ENCODE results near the gene WSCD2. TPM values are rescaled to one million over a fixed set of nuclear protein-coding genes. Genes with fewer than 3 reads are reported as not detected.

Gene WSCD2
- total RNA-seq, 1 donor from 2014 or later: 0.86 TPM

DNA sequence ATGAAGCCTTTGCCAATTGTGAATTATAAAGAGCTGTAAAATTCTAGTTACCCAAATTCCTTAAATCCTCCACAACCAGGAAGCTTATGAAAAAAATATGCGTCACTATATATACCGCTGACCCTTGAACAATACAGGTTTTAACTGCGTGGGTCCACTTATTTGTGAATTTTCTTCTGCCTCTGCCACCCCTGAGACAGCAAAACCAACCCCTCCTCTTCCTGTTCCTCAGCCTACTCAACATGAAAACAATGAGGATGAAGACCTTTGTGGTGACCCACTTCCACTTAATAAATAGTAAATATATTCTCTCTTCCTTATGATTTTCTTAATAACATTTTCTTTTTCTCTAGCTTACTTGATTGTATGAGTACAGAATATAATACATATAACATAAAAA is 167.9 kb downstream of the WSCD2 start:
- DNase-seq (ENCODE audit: extremely low spot score, unreplicated experiment): no peak
- peaks cover 43% of the 10 kb centered on the region for H3K4me1 Mint-ChIP-seq (ENCODE audit: unreplicated experiment)
- no peak overlapping the region for H3K4me3 Mint-ChIP-seq (ENCODE audit: unreplicated experiment)
- H3K27me3 Mint-ChIP-seq (ENCODE audit: unreplicated experiment): no peaks in the 10 kb centered on the region
- peak overlapping the region; percentile 2 for H3K27ac Mint-ChIP-seq (ENCODE audit: unreplicated experiment)
- TF ChIP-seq, protein P1, sequence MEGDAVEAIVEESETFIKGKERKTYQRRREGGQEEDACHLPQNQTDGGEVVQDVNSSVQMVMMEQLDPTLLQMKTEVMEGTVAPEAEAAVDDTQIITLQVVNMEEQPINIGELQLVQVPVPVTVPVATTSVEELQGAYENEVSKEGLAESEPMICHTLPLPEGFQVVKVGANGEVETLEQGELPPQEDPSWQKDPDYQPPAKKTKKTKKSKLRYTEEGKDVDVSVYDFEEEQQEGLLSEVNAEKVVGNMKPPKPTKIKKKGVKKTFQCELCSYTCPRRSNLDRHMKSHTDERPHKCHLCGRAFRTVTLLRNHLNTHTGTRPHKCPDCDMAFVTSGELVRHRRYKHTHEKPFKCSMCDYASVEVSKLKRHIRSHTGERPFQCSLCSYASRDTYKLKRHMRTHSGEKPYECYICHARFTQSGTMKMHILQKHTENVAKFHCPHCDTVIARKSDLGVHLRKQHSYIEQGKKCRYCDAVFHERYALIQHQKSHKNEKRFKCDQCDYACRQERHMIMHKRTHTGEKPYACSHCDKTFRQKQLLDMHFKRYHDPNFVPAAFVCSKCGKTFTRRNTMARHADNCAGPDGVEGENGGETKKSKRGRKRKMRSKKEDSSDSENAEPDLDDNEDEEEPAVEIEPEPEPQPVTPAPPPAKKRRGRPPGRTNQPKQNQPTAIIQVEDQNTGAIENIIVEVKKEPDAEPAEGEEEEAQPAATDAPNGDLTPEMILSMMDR (IDR thresholded peaks at IDR 0.05): no peak
- H3K36me3 Mint-ChIP-seq (ENCODE audit: unreplicated experiment): peaks cover 16% of the 10 kb centered on the region
- H3K9me3 Mint-ChIP-seq (ENCODE audit: unreplicated experiment): peaks cover 5% of the 10 kb centered on the region

DNA sequence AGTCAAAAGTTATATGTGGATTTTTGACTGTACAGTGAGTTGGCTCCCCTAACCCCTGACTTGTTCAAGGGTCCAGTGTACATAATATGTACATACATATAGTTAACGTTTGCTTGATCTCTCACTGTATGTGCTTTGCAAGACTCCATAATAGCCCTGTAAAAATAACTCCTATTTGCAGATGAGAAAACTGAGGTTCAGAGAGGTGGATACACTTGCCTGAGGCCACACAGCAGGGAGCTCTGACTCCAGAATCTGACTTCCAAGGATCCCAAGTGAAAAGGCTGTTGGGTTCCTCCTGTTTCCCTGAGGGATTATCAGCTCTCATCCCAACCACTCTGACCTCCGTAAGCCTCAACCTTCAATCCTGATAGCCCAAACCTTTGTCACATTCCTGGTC is 168.3 kb downstream of the WSCD2 start:
- H3K27ac Mint-ChIP-seq (ENCODE audit: unreplicated experiment): peak overlapping the region; percentile 2
- TF ChIP-seq, protein P1 (IDR thresholded peaks at IDR 0.05): no peak
- H3K4me1 Mint-ChIP-seq (ENCODE audit: unreplicated experiment): peaks cover 48% of the 10 kb centered on the region
- H3K27me3 Mint-ChIP-seq (ENCODE audit: unreplicated experiment): no peaks in the 10 kb centered on the region
- peaks cover 11% of the 10 kb centered on the region for H3K36me3 Mint-ChIP-seq (ENCODE audit: unreplicated experiment)
- peaks cover under 1% of the 10 kb centered on the region for H3K9me3 Mint-ChIP-seq (ENCODE audit: unreplicated experiment)
- DNase-seq (ENCODE audit: extremely low spot score, unreplicated experiment): no peak
- no peak overlapping the region for H3K4me3 Mint-ChIP-seq (ENCODE audit: unreplicated experiment)

DNA sequence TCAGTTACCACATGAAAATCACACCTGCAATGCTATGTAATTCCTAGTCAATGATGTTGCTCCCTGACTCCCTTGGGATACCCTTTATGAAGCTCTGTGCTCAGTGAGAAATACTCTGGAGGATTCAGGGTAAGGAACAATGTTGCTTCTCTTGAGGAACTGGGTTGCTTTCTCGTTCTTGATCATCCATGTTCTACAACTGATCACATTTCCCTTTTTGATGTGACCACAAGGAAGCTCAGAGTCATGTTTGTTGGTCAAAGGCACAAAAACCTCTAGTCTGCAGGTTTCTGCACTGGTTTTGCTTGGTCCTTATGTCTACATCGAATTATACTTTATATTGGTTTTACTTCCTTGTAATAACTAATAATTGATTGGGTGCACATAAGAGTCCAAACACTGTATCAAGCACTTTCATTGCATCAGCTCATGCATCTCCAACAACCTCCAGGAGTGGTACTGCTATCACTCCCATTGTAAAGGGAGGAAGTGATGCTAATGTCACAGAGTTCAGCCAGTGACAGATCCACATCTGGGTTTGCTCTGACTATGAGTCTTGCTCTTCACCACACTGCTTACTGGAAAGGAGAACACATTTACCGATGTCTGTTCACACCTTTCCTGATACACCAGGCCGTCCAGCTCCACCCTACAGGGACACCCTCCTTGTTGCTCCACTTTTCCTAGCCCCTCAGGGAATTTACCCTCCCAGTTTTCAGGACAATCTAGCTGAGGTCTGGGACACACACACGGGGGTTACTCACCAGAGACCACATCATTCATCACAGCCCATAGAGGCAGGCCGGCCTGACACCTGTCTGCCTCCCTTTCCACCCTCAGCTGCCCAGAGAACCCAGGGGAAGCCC is 169.0 kb downstream of the WSCD2 start:
- peaks cover 8% of the 10 kb centered on the region for H3K36me3 Mint-ChIP-seq (ENCODE audit: unreplicated experiment)
- H3K9me3 Mint-ChIP-seq (ENCODE audit: unreplicated experiment): no peaks in the 10 kb centered on the region
- no peak overlapping the region for H3K4me3 Mint-ChIP-seq (ENCODE audit: unreplicated experiment)
- TF ChIP-seq, protein P1 (IDR thresholded peaks at IDR 0.05): no peak
- H3K27me3 Mint-ChIP-seq (ENCODE audit: unreplicated experiment): no peaks in the 10 kb centered on the region
- peaks cover 55% of the 10 kb centered on the region for H3K4me1 Mint-ChIP-seq (ENCODE audit: unreplicated experiment)
- H3K27ac Mint-ChIP-seq (ENCODE audit: unreplicated experiment): peak overlapping the region; percentile 38
- DNase-seq (ENCODE audit: extremely low spot score, unreplicated experiment): no peak

DNA sequence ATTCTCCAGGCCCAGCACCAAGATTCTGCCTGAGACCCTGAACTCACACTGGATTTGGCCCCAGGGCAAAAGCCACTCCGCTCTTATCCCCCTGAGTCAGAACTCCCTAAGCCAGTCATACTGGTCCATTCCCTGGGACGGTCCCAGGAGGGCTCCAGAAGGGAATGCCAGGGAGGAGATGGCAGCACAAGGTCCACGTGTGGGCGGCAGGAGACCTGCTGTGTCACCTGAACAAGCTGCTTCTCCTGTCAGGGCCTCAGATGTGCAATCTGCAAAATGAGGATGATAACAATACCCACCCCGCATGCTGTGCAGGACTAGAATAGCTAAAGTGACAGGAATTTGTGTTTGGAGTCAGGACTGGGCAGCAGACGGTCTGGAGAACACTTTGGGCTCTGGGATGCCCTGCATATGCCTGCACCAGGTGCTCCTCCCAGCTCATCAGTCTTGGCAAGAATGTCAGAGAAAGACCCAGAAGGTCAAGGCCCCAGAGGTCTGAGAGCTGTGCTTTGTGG is 169.7 kb downstream of the WSCD2 start:
- no peaks in the 10 kb centered on the region for H3K27me3 Mint-ChIP-seq (ENCODE audit: unreplicated experiment)
- no peak overlapping the region for H3K4me3 Mint-ChIP-seq (ENCODE audit: unreplicated experiment)
- no peaks in the 10 kb centered on the region for H3K9me3 Mint-ChIP-seq (ENCODE audit: unreplicated experiment)
- peaks cover 3% of the 10 kb centered on the region for H3K36me3 Mint-ChIP-seq (ENCODE audit: unreplicated experiment)
- H3K27ac Mint-ChIP-seq (ENCODE audit: unreplicated experiment): peak overlapping the region; percentile 38
- no peak for DNase-seq (ENCODE audit: extremely low spot score, unreplicated experiment)
- TF ChIP-seq, protein P1 (IDR thresholded peaks at IDR 0.05): no peak
- H3K4me1 Mint-ChIP-seq (ENCODE audit: unreplicated experiment): peaks cover 62% of the 10 kb centered on the region

DNA sequence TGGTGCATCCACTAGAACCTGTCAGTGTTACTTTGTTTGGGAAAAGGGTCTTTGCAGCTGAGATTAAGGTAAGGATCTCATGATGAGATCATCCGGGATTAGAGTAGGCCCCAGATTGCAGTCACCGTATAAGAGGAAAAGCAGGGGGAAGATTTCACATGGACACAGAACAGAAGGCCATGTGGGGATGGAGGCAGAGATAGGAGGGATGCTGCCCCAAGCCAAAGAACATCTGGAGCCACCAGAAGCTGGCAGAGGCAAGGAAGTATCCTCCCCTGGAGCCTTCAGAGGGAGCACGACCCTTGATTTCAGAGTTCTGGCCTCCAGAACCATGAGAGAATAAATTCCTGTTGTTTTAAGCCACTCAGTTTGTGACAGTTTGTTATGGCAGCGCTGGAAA is 170.4 kb downstream of the WSCD2 start:
- no peak for DNase-seq (ENCODE audit: extremely low spot score, unreplicated experiment)
- Mint-ChIP-seq H3K9me3 (ENCODE audit: unreplicated experiment) (no peaks in the 10 kb centered on the region), H3K36me3 (ENCODE audit: unreplicated experiment) (peaks cover 3% of the 10 kb centered on the region), H3K4me1 (ENCODE audit: unreplicated experiment) (peaks cover 69% of the 10 kb centered on the region), H3K27ac (ENCODE audit: unreplicated experiment) (no peak overlapping the region), H3K27me3 (ENCODE audit: unreplicated experiment) (no peaks in the 10 kb centered on the region), H3K4me3 (ENCODE audit: unreplicated experiment) (no peak overlapping the region)
- TF ChIP-seq, protein P1 (IDR thresholded peaks at IDR 0.05): no peak

All from osteocyte (in vitro differentiated cells).